Measurements from ENCODE around the gene U2SURP.

DNA sequence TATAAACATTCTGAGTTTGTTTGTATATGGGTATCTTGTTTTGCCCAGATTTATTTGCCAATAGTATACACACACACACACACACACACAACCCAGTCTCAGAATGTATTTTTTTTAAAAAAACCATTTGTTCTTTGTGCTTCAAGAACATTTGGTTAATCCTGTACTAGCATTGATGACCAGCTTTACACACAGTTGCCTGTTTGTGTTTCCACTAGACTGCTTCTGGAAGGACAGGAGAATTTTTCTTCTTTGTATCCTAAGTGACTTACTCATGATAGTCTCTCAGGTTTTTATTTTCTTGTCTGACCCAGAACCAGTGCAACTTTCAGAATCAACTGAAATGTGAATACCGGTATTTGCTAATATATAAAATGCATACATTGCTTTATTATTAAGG lies 40.5 kb downstream of the U2SURP start:
- TF ChIP-seq POLR2A (IDR thresholded peaks at IDR 0.05; ENCODE audit: borderline replicate concordance, extremely low read depth, insufficient read depth, insufficient read length): no peak
- TF ChIP-seq, protein P1, sequence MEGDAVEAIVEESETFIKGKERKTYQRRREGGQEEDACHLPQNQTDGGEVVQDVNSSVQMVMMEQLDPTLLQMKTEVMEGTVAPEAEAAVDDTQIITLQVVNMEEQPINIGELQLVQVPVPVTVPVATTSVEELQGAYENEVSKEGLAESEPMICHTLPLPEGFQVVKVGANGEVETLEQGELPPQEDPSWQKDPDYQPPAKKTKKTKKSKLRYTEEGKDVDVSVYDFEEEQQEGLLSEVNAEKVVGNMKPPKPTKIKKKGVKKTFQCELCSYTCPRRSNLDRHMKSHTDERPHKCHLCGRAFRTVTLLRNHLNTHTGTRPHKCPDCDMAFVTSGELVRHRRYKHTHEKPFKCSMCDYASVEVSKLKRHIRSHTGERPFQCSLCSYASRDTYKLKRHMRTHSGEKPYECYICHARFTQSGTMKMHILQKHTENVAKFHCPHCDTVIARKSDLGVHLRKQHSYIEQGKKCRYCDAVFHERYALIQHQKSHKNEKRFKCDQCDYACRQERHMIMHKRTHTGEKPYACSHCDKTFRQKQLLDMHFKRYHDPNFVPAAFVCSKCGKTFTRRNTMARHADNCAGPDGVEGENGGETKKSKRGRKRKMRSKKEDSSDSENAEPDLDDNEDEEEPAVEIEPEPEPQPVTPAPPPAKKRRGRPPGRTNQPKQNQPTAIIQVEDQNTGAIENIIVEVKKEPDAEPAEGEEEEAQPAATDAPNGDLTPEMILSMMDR (IDR thresholded peaks at IDR 0.05 in 2 of 3, conservative IDR thresholded peaks at IDR 0.05 in 1 of 3; ENCODE audit: borderline replicate concordance in 1 of 3, insufficient read depth in 1 of 3, low read depth in 2 of 3, low read length in 2 of 3): no peak
- TF ChIP-seq ZNF274 (IDR thresholded peaks at IDR 0.05; ENCODE audit: low read depth, low read length): no peak

Data from HCT116 (cell line).